H1 (cell line): ENCODE results near the gene SMYD3. TPM values are rescaled to one million over a fixed set of nuclear protein-coding genes. Genes with fewer than 3 reads are reported as not detected.

Source experiments
- CTCF ChIA-PET: fragments of 300-600 bp; sonication (Branson Sonifier 250); formaldehyde crosslinking; loops from one replicate; lab custom pipeline; 2021; ENCODE audit not compliant: partially characterized antibody; lab: Charles Lee
- POLR2A ChIA-PET: fragments of 300-600 bp; sonication (Branson Sonifier 250); formaldehyde crosslinking; loops from one replicate; lab custom pipeline; 2021; ENCODE audit warnings: inconsistent platforms; ENCODE audit not compliant: partially characterized antibody; lab: Charles Lee
- DNase-seq, 2 experiments: peaks; one replicate each; pipeline versions ENCODE4 v3.0.0 to v3.0.0-alpha.2; 2010 to 2022; ENCODE audit warnings: low spot score in 2 of 2, low read depth in 1 of 2, mixed read lengths in 1 of 2
- FAIRE-seq: peaks from 2 replicates; lab custom pipeline; 2011; peaks lifted over from hg19 to GRCh38; lab: Jason Lieb, UNC
- H2AFZ ChIP-seq: 2 replicates; pipeline ENCODE4 v1.8.1; 2012; ENCODE audit warnings: low read length, inconsistent platforms
- H2AK5ac ChIP-seq: 2 replicates; pipeline ENCODE4 v1.6.1; 2013; ENCODE audit warnings: low read depth, low read length
- H2BK120ac ChIP-seq: replicated peaks from 2 replicates; pipeline ENCODE3; 2013; ENCODE audit warnings: low read depth, low read length, inconsistent platforms
- H2BK12ac ChIP-seq: 2 replicates; pipeline ENCODE4 v1.6.1; 2013; ENCODE audit warnings: low read depth, low read length
- H2BK15ac ChIP-seq: 2 replicates; pipeline ENCODE4 v1.6.1; 2013; ENCODE audit warnings: low read length
- H2BK20ac ChIP-seq: 2 replicates; pipeline ENCODE4 v1.6.1; 2013; ENCODE audit warnings: low read length
- H2BK5ac ChIP-seq: 2 replicates; pipeline ENCODE4 v1.6.1; 2013; ENCODE audit warnings: low read depth, low read length
- H3K14ac ChIP-seq: 2 replicates; pipeline ENCODE4 v1.6.1; 2013; ENCODE audit warnings: inconsistent platforms; ENCODE audit not compliant: insufficient read length
- H3K18ac ChIP-seq: 2 replicates; pipeline ENCODE4 v1.6.1; 2013; ENCODE audit warnings: low read length; ENCODE audit errors: extremely low read depth
- H3K23ac ChIP-seq: 2 replicates; pipeline ENCODE4 v1.6.1; 2013; ENCODE audit warnings: inconsistent platforms; ENCODE audit not compliant: insufficient read length
- H3K23me2 ChIP-seq: 2 replicates; pipeline ENCODE4 v1.6.1; 2013; ENCODE audit warnings: low read depth, low read length
- H3K27ac ChIP-seq: 2 replicates; pipeline ENCODE4 v1.6.1; 2011; ENCODE audit warnings: low read depth, low read length, inconsistent platforms
- H3K27me3 ChIP-seq, 4 experiments: replicated peaks in 1 of 4; 1 replicate in 1 of 4; 2 replicates in 3 of 4; pipeline versions ENCODE4 v1.6.1 to v1.8.1; 2011 to 2013; ENCODE audit warnings: low read length in 3 of 4, mild to moderate bottlenecking in 3 of 4, inconsistent platforms in 2 of 4, mixed read lengths in 2 of 4, moderate library complexity in 1 of 4; ENCODE audit not compliant: control insufficient read depth in 3 of 4, insufficient read depth in 3 of 4; ENCODE audit errors: extremely low read depth in 1 of 4
- H3K36me3 ChIP-seq, 4 experiments: 2 replicates each; pipeline versions ENCODE4 v1.6.1 to v1.8.1; 2011 to 2013; ENCODE audit warnings: mild to moderate bottlenecking in 4 of 4, low read length in 3 of 4, moderate library complexity in 2 of 4, control low read depth in 1 of 4, inconsistent platforms in 1 of 4; ENCODE audit not compliant: insufficient read depth in 4 of 4, control insufficient read depth in 2 of 4
- H3K4ac ChIP-seq: replicated peaks from 2 replicates; pipeline ENCODE3; 2013; ENCODE audit warnings: low read length, low read depth, mixed read lengths, inconsistent platforms; ENCODE audit not compliant: insufficient read length
- H3K4me1 ChIP-seq, 4 experiments: replicated peaks in 1 of 4; 1 replicate in 1 of 4; 2 replicates in 3 of 4; pipeline versions ENCODE4 v1.6.1 to v1.8.1; 2011 to 2013; ENCODE audit warnings: low read length in 3 of 4, inconsistent platforms in 2 of 4, mixed read lengths in 1 of 4; ENCODE audit not compliant: insufficient read depth in 4 of 4, control insufficient read depth in 3 of 4
- H3K4me2 ChIP-seq, 2 experiments: 2 replicates each; pipeline versions ENCODE4 v1.6.1 to v1.8.1; 2011 to 2013; ENCODE audit warnings: low read depth in 2 of 2, low read length in 2 of 2, control low read depth in 1 of 2, inconsistent platforms in 1 of 2, mild to moderate bottlenecking in 1 of 2; ENCODE audit not compliant: insufficient read depth in 1 of 2
- H3K4me3 ChIP-seq, 4 experiments: fragments of 200-600, 300-600 bp in 1 of 4; sonication (generic), shearing (Covaris generic), sonication (Bioruptor Twin) in 1 of 4; 2 replicates each; pipeline versions ENCODE4 v1.5.1 to v1.8.1; 2011 to 2016; ENCODE audit warnings: low read length in 4 of 4, low read depth in 3 of 4, control low read depth in 2 of 4, inconsistent platforms in 2 of 4, mild to moderate bottlenecking in 2 of 4, mixed read lengths in 1 of 4, moderate library complexity in 1 of 4; ENCODE audit not compliant: insufficient read depth in 2 of 4; ENCODE audit errors: extremely low read depth in 1 of 4
- H3K56ac ChIP-seq: replicated peaks from 2 replicates; pipeline ENCODE3; 2013; ENCODE audit warnings: low read depth, mild to moderate bottlenecking, mixed read lengths, low read length, inconsistent platforms; ENCODE audit not compliant: insufficient read length
- H3K79me1 ChIP-seq: 2 replicates; pipeline ENCODE4 v1.6.1; 2013; ENCODE audit warnings: low read depth, low read length, control low read depth
- H3K79me2 ChIP-seq, 2 experiments: 2 replicates each; pipeline versions ENCODE4 v1.6.1 to v1.8.1; 2012 to 2013; ENCODE audit warnings: low read length in 2 of 2, mild to moderate bottlenecking in 2 of 2, inconsistent platforms in 1 of 2; ENCODE audit not compliant: insufficient read depth in 2 of 2, control insufficient read depth in 1 of 2
- H3K9ac ChIP-seq, 4 experiments: replicated peaks in 1 of 4; 1 replicate in 1 of 4; 2 replicates in 3 of 4; pipeline versions ENCODE4 v1.6.1 to v1.8.1; 2011 to 2013; ENCODE audit warnings: low read depth in 3 of 4, low read length in 3 of 4, control low read depth in 2 of 4, mild to moderate bottlenecking in 2 of 4, moderate library complexity in 2 of 4, inconsistent platforms in 1 of 4; ENCODE audit errors: extremely low read depth in 1 of 4
- H3K9me3 ChIP-seq, 2 experiments: 2 replicates each; pipeline versions ENCODE4 v1.6.1 to v1.8.1; 2012 to 2013; ENCODE audit warnings: mild to moderate bottlenecking in 2 of 2, moderate library complexity in 2 of 2, control low read depth in 1 of 2, inconsistent platforms in 1 of 2, low read depth in 1 of 2, low read length in 1 of 2, mixed read lengths in 1 of 2; ENCODE audit not compliant: insufficient read depth in 2 of 2
- H4K20me1 ChIP-seq, 2 experiments: replicated peaks in 1 of 2; 2 replicates each; pipeline versions ENCODE3 to v1.8.1; 2011 to 2013; ENCODE audit warnings: inconsistent platforms in 2 of 2, low read length in 2 of 2, mild to moderate bottlenecking in 1 of 2; ENCODE audit not compliant: insufficient read depth in 2 of 2, control insufficient read depth in 1 of 2
- H4K5ac ChIP-seq: 2 replicates; pipeline ENCODE4 v1.6.1; 2013; ENCODE audit warnings: low read length, low read depth, mixed read lengths, inconsistent platforms; ENCODE audit not compliant: insufficient read length
- H4K8ac ChIP-seq: 2 replicates; pipeline ENCODE4 v1.8.0; 2013; ENCODE audit warnings: mild to moderate bottlenecking, moderate library complexity, low read length, inconsistent platforms; ENCODE audit not compliant: insufficient read depth; ENCODE audit errors: extremely low read depth
- H4K91ac ChIP-seq: replicated peaks from 2 replicates; pipeline ENCODE3; 2013; ENCODE audit warnings: low read length, mixed read lengths, inconsistent platforms; ENCODE audit not compliant: insufficient read length
- BACH1 ChIP-seq: IDR thresholded peaks from 2 replicates; pipeline ENCODE4 v1.6.1; 2012; ENCODE audit warnings: low read length, improper control_type of control experiment
- WGBS, 2 experiments: shearing (Covaris generic) in 1 of 2; methylation state at CpG; one replicate each; pipeline versions ENCODE4 v1.1.6 to v1.1.7; 2013 to 2015; ENCODE audit warnings: low lambda C conversion rate in 2 of 2, mixed read lengths in 2 of 2, inconsistent platforms in 1 of 2, low coverage in 1 of 2, missing lambda C conversion rate in 1 of 2; ENCODE audit not compliant: insufficient replicate concordance in 2 of 2, insufficient coverage in 1 of 2, insufficient read length in 1 of 2; ENCODE audit errors: extremely low coverage in 1 of 2, missing lambda C conversion rate in 1 of 2; 5-methylcytosine and 5-hydroxymethylcytosine counted together
- polyA plus RNA-seq, 7 experiments: library from polyadenylated mRNA; depleted of rRNA in 3 of 7; stranded (reverse) in 5 of 7; unstranded in 2 of 7; fragments of >200 nt in 5 of 7; fragments of 200-250 nt in 2 of 7; gene quantifications; 1 replicate in 5 of 7; 2 replicates in 1 of 7; 4 replicates in 1 of 7; pipeline versions ENCODE4 v1.2.1 to v1.2.3, GENCODE V29; 2011 to 2013; ENCODE audit warnings: missing spikeins in 2 of 7, mixed read lengths in 2 of 7
- total RNA-seq: library from RNA; stranded (reverse); fragmentation: NEBNext Ultra II Directional; extraction: Animal tissue kit (Norgen Biotek cat#: 25700); gene quantifications from 2 replicates; pipeline ENCODE4 v1.2.1, GENCODE V29; 2021

The SMYD3 gene
- total and polyA plus RNA-seq, 2 of the 8 experiments (the other 6 are each of a cell fraction or from before 2014, with no cell fraction given), result 17.3 to 25.4 TPM

DNA sequence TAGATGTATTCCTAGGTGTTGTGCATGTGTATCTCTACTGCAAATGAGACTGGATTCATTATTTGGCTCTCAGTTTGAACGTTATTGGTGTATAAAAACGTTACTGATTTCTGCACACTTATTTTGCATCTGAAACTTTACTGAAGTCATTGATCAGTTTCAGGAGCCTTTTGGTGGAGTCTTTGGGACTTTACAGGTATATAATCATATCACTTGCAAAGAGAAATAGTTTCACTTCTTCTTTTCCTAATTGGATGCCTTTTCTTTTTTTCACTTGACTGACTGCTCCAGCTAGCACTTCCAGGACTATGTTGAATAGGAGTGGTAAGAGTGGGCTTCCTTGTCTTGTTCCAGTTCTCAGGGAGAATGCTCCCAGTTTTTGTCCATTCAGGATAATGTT lies 252.2 kb downstream of the SMYD3 start:
- no peak overlapping the region for H3K9ac ChIP-seq
- no peak overlapping the region for H2BK120ac ChIP-seq
- H3K18ac ChIP-seq, result no peak overlapping the region
- ChIA-PET CTCF (no interaction called here), POLR2A (no interaction called here)
- no peak overlapping the region for H4K8ac ChIP-seq
- no peaks in the 10 kb centered on the region for H3K79me1 ChIP-seq
- no peak overlapping the region for H2AK5ac ChIP-seq
- no peaks in the 10 kb centered on the region for H3K4me1 ChIP-seq
- no peak overlapping the region for H2BK5ac ChIP-seq
- no peaks in the 10 kb centered on the region for H4K20me1 ChIP-seq
- no peak overlapping the region for H3K23ac ChIP-seq
- no peaks in the 10 kb centered on the region for H3K23me2 ChIP-seq
- no peak for TF ChIP-seq BACH1
- no peak overlapping the region for H3K14ac ChIP-seq
- H3K79me2 ChIP-seq, result no peaks in the 10 kb centered on the region
- no peak overlapping the region for H3K4ac ChIP-seq
- no peak overlapping the region for H3K4me3 ChIP-seq
- H3K27me3 ChIP-seq, result no peaks in the 10 kb centered on the region
- no peak overlapping the region for H2AFZ ChIP-seq
- H3K4me2 ChIP-seq, result no peak overlapping the region
- no peak overlapping the region for H4K91ac ChIP-seq
- DNase-seq (no peak), FAIRE-seq (no peak)
- H3K27ac ChIP-seq, result no peak overlapping the region
- no peak overlapping the region for H2BK12ac ChIP-seq
- no peaks in the 10 kb centered on the region for H3K36me3 ChIP-seq
- 0 out of 4 replicates have a peak, but pooled peaks cover 0 to 2% of the 10 kb centered on the region in 2 experiments for H3K9me3 ChIP-seq
- H3K56ac ChIP-seq, result no peak overlapping the region
- no peak overlapping the region for H2BK20ac ChIP-seq
- no peak overlapping the region for H4K5ac ChIP-seq
- no peak overlapping the region for H2BK15ac ChIP-seq
- 85% methylated on average over 2 of the region's 2 CpGs; no CpG with 5 or more reads in 1 of the 2 experiments for WGBS, 2 experiments
